ENCODE data around the gene OR8G5.

DNA sequence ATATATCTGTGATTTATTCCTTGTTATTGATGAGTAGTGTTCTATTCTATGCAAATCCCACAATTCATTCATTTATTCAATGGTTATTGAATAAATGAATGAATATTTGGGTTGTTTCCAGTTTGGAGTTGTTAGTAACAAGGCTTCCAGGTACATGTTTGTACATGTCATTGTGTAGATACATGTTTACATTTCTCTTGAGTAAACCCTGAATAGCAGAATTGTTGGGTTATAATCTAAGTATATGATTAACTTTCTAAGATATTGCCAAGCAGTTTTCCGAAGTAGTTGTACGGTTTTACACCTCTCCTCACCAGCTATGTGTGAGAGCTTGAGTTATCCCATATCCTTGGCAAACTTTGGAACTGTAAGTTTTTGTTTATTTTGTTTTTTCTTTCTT lies 33.8 kb upstream of the OR8G5 start:
- TF ChIP-seq, protein P1, sequence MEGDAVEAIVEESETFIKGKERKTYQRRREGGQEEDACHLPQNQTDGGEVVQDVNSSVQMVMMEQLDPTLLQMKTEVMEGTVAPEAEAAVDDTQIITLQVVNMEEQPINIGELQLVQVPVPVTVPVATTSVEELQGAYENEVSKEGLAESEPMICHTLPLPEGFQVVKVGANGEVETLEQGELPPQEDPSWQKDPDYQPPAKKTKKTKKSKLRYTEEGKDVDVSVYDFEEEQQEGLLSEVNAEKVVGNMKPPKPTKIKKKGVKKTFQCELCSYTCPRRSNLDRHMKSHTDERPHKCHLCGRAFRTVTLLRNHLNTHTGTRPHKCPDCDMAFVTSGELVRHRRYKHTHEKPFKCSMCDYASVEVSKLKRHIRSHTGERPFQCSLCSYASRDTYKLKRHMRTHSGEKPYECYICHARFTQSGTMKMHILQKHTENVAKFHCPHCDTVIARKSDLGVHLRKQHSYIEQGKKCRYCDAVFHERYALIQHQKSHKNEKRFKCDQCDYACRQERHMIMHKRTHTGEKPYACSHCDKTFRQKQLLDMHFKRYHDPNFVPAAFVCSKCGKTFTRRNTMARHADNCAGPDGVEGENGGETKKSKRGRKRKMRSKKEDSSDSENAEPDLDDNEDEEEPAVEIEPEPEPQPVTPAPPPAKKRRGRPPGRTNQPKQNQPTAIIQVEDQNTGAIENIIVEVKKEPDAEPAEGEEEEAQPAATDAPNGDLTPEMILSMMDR (IDR thresholded peaks at IDR 0.05; ENCODE audit: insufficient read depth, low read length, poor library complexity, severe bottlenecking), result no peak
- TF ChIP-seq EZH2phosphoT487 (conservative IDR thresholded peaks at IDR 0.05; ENCODE audit: low read length), result no peak

Measured in SU-DHL-6 (cell line).